Kidney glomerular epithelial cell (primary cell): ENCODE data around the gene DNAJC9.
"Not testable (repeated sequence)": the region's sequence is repeated elsewhere in the genome, so short reads cannot be mapped to it uniquely, and the experiment has no call there.

ENCODE experiments used
- DNase-seq: peaks from one replicate; lab custom pipeline; 2025; lab: John Stamatoyannopoulos, UW

DNAJC9 gene, protein sequence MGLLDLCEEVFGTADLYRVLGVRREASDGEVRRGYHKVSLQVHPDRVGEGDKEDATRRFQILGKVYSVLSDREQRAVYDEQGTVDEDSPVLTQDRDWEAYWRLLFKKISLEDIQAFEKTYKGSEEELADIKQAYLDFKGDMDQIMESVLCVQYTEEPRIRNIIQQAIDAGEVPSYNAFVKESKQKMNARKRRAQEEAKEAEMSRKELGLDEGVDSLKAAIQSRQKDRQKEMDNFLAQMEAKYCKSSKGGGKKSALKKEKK

DNA sequence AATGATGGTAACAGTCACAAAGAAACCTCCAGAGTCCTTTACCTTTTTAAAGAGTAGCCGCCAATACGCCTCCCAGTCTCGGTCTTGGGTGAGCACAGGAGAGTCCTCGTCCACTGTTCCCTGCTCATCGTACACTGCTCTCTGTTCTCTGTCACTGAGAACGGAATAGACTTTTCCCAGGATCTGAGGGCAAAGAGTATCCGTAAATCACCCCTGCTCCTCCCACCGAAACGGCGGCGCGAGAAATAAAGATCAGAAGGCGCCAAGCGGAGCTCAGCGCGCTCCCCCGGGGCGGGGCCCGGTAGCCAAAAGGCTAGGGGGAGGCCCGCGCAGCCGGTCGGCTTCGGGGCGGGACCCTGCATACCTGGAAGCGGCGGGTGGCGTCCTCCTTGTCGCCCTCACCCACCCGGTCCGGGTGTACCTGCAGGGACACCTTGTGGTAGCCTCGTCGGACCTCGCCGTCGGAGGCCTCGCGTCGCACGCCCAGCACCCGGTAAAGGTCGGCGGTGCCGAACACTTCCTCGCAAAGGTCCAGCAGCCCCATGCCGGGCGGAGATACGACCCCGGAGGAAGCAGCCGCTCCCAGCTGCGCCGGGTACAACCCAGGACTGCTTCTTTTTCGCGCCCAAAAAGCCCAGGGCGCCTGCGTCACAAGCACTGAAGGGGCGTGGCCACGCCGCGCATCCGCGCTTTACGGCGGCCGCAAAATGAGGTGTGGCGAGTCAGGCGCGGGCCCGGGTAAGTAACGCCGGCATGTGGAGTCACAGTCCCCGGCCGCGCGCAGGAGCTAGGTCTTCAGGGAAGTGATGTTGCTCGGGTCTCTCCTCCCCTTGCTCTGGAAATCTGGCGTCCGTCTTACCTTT lies at the start of gene DNAJC9:
DNAJC9 (minus strand) TSS at position 610 of the 863 bp plus-strand sequence; CDS start at position 544, 66 bp downstream.
- DNase-seq, result peak; percentile 87

DNA sequence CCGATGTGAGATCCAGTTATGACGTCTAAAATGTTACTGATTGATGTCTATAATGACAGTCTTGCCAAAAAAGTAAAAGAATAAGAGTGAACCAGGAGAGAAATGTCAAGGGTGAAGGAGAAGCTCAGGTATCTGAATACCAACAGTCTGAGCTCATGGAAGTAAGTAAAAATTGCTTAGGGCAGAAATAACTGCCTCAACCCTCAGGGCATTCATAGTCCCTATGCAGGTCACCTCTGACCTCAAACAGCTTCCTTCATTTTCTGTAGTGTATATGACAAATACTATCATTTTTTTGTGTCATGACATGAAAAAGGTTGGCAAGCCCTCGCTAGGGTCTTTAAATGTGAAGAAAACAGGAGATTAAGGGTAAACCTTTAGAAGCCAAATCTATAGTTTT lies 46.4 kb upstream of the DNAJC9 start:
- DNase-seq, result no peak

DNA sequence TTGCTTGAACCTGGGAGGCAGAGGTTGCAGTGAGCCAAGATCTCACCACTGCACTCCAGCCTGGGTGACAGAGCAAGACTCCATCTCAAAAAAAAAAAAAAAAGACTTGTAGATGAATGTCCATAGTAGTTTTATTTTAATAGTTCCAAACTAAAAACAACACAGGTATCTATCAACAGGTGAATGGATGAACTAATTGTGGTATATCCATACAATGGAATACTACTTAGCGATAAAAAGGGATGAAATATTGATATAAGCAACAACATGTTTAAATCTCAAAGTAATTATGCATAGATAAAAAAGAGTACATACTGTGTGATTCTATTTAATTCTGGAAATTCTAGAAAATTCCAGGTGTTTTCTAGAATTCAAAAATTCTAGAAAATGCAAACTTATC lies 42.9 kb upstream of the DNAJC9 start:
- DNase-seq, result no peak

DNA sequence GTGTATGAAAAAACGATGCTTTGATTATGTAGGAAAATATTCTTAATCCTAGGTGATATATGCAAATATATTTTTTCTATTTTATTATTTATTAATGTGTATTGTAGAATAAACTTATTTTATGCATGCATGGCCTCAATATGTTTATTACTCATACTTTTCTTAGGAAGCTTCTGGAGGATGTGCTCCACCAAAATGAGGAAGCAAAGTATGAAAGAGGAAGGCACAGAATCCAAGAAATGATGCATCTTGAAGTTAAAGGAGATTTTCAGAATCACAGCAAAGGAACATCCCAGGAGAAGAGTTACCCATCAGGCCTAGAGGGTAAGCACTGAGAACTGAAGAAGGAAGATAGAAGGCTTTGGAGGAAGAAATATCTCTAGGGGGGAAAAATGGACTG lies 40.4 kb upstream of the DNAJC9 start:
- no peak for DNase-seq

DNA sequence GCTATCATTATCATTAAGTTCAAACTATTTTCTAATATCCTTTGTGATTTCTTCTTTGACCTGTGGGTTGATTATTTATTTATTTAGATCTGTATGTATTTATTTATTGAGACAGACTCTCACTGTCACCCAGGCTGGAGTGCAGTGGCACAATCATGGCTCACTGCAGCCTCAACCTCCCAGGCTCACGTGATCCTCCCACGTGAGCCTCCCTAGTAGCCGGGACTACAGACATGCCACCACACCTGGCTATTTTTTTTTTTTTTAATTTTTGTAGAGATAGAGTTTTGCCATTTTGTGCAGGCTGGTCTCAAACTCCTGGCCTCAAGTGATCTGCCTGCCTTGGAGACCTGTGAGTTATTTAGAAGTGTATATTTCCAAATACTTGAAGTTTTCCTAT lies 34.0 kb upstream of the DNAJC9 start:
- no peak for DNase-seq

DNA sequence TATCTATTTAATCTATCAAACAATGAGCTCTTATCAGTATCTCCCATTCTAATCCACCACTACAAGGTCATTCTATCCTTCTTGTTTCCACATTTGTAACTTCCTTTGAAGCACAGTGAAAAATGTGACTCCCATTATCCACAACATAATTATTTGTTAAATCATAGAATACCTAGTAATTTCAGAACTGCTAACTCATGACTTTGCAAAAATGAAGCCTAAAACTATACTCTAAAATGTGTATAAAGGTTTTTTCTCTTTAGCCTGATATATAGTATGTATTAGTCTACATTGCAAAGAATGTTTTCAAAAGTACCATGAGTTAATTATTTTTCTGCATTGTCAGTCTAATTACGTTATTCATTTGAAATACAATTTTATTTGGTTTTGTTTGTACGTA lies 17.4 kb upstream of the DNAJC9 start:
- no peak for DNase-seq

DNA sequence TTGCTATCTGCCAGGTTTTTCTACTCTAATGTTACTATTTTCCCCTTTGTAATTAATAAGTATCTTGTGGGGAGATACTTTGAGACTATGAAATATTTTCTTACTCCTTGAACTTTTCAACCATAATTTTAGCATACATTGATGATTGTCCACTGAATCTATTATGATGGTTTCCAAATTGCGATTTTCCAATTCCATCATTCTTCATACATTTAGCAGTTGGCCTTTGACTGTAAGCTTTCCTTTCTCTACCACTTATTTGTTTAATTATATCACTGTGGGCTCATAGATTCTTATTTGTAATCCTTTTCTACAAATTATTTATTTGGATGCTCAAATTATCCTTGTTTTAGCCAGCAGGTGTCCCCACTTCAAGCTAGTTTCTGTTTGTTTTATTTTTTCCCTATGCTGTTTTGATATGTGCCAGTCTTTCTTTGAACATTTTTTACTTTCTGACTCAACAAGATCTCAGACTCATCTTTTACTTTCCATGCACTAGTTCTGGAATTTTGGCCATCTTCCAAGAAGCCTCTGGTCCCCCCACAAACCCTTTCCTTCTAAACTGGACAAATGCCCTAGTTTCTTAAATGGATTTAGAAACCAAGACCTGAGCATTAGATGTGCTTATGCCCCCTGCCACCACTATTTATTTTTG lies 16.8 kb upstream of the DNAJC9 start:
- DNase-seq, result peak; percentile 75

DNA sequence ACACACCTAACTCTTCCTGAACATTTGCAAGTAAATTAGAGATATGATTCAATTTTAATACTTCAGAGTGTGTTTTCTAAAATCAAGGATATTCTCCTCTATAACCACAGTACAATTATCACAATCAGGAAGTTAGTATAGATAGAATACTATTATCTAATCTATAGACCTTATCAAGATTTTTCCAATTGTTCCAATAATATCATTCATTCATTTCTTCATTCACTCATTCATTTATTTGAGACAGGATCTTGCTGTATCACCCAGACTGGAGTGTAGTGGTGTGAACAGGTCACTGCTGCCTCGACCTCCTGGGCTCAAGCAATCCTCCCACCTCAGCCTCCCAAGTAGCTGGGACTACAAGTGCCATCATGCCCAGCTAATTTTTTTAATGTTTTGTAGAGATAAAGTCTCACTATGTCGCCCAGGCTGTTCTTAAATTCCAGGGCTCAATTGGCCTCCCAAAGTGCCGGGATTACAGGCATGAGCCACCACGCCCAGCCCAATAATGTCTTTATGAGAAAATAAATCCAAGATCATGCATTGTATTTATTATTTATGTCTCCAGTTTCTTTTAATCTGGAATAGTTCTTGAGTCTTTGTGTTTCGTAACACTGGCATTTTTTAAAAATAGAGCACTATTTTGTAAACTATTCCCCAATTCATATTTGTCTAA lies 16.0 kb upstream of the DNAJC9 start:
- DNase-seq, result no peak

DNA sequence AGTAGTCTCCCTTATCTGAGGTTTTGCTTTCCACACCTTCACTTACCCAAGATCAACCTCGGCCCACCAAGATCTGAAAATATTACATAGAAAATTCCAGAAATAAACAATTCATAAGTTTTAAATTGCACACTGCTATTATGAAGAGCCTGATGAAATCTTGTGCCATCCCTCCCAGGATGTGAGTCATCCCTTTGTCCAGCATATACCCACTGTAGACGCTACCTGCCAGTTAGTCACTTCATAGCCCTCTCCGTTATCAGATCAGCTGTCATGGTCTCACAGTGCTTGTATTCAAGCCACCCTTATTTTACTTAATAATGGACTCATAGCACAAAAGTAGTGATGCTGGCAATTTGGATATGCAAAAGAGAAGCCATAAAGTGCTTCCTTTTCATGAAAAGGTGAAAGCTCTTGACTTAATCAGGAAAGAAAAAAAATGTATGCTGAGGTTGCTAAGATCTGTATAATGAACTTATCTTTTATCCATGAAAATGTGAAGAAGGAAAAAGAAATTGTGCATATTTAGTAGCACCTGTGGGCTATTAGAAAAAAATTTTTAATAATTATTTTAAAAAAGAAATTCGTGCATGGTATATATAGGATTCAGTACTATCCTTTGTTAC lies 15.2 kb upstream of the DNAJC9 start:
- DNase-seq, result peak; percentile 90

DNA sequence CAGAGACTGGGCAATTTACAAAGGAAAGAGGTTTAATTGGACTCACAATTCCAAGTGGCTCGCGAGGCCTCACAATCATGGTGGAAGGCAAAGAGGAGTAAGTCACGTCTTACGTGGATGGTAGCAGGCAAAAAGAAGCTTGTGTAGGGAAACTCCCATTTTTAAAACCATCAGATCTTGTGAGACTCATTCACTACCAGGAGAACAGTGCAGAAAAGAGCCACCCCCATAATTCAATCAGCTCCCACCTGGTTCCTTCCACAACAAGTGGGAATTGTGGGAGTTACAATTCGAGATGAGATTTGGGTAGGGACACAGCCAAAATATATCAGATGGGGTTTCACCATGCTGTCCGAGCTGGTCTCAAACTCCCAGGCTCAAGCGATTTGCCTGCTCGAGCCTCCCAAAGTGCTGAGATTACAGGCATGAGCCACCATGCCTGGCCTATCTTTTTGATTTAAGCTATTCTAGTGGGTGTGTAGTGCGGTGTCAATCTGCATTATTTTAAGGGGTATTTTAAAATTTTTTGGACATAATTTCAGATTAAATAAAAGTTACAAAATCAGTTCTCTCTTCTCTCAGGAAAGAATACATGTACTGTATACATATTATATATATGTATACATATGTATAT lies 14.4 kb upstream of the DNAJC9 start:
- DNase-seq, result no peak

DNA sequence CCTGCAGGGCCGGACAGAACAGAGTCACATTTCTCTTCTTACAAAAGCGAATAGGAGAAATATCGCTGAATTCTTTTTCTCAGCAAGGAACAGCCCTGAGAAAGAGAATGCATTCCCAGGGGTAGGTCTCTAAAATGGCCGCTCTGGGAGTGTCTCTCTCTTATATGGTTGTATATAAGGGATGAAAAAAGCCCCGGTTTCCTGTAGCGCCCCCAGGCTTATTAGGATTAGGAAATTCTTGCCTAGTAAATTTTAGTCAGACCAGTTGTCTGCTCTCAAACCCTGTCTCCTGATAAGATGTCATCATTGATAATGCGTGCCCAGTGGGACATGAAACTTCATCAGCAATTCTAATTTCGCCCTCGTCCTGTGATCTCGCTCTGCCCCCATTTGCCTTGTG lies 11.6 kb upstream of the DNAJC9 start:
- not testable (repeated sequence) for DNase-seq

DNA sequence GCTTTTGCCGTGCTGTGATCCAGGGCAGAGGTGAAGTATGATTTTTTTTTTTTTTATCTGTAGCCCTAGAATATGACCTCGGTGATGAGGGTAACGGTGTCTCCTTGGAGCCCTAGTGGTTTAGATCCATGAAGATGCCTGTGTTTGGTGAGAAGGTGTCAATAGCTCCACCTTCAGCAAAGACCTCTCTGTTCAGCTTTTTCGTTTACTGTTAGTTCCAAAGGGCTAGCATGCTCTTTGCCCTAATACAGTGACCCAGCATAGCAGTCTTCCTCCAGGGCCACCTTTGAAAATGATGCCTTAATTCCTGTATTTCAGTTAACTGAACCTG lies 6.1 kb upstream of the DNAJC9 start:
- no peak for DNase-seq

DNA sequence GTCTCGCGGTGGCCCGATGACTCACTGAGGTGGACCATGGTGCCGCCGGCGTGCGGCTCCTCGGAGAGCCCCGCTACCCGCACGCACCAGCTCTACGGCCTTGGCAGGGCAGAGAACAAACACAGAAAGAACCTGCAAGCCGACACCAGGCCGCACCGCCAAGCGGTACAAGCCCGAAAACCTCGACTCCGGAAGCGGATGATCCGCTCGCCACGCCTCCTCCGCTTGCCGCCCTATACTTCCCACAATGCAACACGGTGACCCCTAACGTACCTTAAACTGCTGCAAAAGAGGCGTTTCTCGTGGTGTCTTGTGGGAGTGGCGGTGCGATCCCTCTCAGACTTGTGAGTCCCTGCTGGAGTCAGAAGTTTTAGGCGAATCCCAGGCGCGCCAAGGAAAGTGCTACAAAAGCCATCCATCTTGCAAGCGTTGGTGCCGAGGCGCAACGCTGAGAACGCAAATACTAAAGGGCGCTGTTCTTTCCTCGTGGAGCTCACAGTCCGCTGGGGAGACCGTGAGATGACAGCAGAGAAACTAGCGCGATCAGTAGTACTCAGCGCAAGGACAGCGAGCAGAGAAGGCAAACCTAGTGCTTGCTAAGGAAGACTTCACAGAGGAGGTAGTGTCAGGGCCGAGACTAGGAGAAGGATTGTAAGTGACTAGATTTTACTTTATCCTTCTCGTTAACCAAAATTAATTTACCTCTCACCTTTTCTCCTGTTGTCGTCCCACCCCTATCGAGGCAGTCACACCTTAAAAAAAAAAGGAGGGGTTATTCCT lies 5.6 kb upstream of the DNAJC9 start, which contains the start of gene MRPS16:
MRPS16 (minus strand) TSS at position 200 of the 780 bp plus-strand sequence; CDS start at position 38, 162 bp downstream.
- DNase-seq, result peak; percentile 96

DNA sequence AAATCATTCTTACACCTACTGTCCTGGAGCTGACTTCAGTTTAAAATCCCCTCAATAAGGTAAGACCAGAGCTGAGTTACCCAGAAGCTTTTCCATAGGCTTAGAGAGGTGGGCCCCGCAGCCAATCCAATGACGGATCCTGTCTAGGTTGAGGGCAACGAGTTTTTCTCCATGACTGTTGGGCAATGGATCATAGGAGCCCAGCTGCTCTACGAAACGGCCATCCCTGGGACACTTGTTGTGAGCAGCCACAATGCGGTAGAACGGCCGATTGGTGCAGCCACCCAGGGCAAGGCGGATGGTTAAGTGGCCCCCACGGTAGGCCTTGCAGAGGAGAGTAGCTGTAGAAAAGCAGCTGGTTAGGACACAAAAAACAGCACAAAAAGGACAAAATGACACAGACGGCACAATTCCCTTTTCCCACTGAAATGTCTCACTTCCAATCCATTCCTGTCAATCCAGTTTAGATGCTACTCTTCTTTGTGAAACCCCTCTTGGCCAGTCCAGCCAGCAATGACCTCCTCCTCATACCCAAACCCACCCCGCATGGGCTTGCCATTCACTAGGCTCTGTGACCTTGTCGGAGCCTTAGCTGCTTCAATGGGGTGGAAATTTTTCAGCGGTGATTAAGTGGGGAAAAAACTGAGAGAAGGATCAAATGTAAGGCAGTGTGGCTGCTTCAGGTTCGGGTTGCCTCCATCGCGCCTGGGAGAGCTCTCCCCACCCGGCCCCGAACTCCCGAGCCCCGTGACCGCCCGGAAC lies 4.8 kb upstream of the DNAJC9 start:
- no peak for DNase-seq

DNA sequence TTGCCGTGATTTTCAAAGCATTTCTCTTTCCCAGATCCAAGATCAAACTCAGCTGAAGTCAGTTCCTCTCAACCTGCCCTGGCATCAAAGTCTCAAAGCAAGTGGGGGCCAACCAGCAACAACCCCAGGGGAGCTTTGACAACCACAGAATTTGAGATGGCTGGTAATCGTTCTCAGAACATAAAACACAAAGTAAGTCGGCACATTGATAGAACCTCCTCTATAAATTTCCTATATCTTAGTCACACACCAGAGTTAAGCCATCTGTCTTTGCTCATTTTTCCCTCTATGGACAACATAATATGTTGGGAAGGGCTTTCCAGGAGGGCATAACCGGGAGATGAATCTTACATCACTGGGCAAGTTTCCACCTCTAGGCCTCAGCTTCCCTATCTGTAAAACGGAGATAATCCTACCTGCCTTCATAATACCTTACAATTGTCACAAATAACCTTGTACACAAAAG lies 1.2 kb upstream of the DNAJC9 start:
- DNase-seq, result no peak

DNA sequence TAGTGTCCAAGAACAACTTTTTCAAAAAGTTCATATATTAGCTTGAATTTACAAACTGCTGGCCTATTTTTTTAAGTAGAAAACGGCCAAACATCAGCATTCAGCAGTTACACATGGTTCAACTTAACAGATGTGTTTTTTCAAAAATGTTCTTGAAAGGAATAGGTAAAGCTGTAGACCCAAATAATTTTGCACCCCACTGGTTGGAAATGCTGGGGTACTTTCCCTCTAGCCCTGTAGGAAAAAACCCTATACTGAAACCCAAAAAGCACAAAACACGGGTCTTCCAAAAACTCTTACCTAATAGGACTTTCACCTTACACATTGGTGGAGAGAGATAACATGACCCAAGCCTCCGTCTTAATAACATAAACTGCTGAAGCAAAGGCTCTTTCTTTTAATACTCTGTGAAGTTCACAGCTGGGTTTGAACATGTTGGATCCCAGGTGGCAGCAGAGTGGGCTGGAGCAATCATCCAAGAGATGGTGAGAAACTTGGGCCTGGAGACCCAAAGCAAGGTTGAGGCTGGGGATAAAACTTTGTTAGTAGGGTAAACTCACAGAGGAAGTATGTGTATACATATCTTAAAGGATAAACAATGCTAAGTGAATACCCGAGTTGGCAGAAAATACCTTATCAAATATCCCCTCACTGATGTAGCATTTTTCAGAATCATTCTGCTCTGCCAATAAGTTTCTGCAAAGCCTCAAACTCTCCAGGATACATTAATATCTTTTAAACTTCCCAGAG lies 629 bp upstream of the DNAJC9 start:
- no peak for DNase-seq

DNA sequence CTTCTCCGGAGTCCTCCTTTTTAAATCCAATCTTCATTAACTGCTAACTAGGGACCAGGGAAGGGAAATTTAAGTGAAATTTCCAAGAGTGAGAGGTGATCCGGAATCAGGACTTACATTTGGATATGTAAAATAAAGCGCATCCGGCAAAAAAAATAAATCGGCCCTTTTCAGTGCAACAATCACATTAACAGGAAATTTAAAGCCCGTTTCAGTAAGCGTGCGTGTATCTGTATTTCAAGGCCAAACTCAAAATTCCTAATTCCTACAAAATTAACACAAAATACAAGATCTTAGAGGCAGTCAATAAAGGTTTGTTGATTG lies 771 bp downstream of the DNAJC9 start:
- no peak for DNase-seq

DNA sequence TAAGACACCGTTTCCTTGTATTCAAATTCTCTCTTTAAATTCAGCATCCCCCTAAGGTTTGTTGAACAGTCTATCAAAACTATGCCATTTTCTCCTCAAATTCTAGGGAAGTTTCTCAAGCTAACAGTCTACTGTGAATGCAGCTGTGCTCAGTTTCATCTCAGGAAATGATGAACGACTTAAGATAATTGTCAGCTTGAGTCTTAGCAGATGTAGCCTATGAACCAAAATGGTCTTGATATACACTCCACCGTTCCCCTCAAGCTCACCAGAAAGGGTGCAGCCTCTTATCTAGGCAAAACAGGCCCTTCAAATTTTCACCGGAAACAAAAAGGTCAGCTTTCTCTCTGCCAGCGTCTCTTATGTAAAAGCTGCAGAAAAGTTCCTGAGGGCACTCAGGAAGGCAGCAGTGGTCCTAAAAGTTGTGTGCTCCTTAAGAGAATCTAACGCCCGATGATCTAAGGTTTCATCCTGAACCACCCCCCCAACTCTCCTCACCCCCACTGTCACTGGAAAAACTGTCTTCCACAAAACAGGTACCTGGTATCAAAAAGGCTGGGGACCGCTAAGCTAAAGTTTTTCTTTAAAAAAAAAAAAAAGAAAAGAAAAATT lies 2.1 kb downstream of the DNAJC9 start:
- DNase-seq, result no peak

DNA sequence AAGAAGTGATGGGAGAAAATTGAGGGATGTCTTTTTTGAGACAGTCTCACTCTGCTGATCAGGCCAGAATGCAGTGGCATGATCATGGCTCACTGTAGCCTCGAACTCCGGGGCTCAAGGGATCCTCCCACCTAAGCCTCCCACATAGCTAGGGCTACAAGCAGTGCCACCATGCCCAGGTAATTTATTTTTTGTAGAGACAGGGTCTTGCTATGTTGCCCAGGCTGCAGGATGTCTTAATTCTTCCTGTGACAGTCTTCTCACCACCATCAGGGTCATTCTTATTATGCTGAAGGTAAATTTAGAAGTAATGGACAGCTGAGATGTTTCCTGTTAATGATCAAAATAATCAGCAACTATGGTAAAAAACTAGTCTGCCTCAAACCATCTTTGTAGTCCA lies 7.1 kb downstream of the DNAJC9 start:
- no peak for DNase-seq
